RWPE1 (cell line): ENCODE data around the gene CARD10.
"Not testable (repeated sequence)": the region's sequence is repeated elsewhere in the genome, so short reads cannot be mapped to it uniquely, and the experiment has no call there.

Experiments
- CTCF ChIA-PET: fragments of 350-600 bp; sonication (Branson Sonifier 250); formaldehyde crosslinking; extraction: SDS; loops from one replicate; lab custom pipeline; 2021; lab: Yijun Ruan, JAX
- POLR2A ChIA-PET: fragments of 400-600 bp; formaldehyde crosslinking; extraction: SDS; loops from one replicate; lab custom pipeline; 2020; ENCODE audit warnings: antibody characterized with exemption; ENCODE audit not compliant: low non-redundant PET; lab: Yijun Ruan, JAX
- DNase-seq: peaks from one replicate; pipeline ENCODE4 v3.0.0; 2012; ENCODE audit warnings: low spot score
- H3K27ac ChIP-seq: fragments of 450-650 bp; 2 replicates; pipeline ENCODE4 v1.5.1; 2017
- CTCF ChIP-seq: fragments of 450-650 bp; conservative IDR thresholded peaks from 2 replicates; pipeline ENCODE4 v1.5.1; 2017; ENCODE audit warnings: low read depth, mild to moderate bottlenecking

Gene CARD10

GRCh38 chr22:37546437-37547250 is 27.4 kb upstream of the CARD10 start:
- peak overlapping the region; percentile 97 for H3K27ac ChIP-seq
- no peak for DNase-seq
- ChIA-PET CTCF (interaction anchor here (0.7 to 1.3 kb wide), 4 partner anchors 15 to 21 kb away, joined by 3 to 5 read pairs (median 4); no protein-coding TSS in a partner anchor), POLR2A (interaction anchor here (0.5 to 1.4 kb wide), 3 partner anchors 14 to 59 kb away, joined by 3 to 5 read pairs (median 4); partner anchors contain the start of gene CDC42EP1)
- no peak for TF ChIP-seq CTCF

GRCh38 chr22:37545703-37546436 is 26.7 kb upstream of the CARD10 start:
- ChIA-PET POLR2A (interaction anchor here (0.6 to 1.4 kb wide), 2 partner anchors 16 to 60 kb away, joined by 3 to 4 read pairs; no protein-coding TSS in a partner anchor), CTCF (interaction anchor here (1.3 kb wide), 1 partner anchor 21 kb away, joined by 3 read pairs; no protein-coding TSS in a partner anchor)
- no peak for TF ChIP-seq CTCF
- H3K27ac ChIP-seq, result peak overlapping the region; percentile 97
- peak; percentile 91 for DNase-seq

- TF ChIP-seq CTCF, result peak; percentile 67
- ChIA-PET POLR2A (interaction anchor here (0.6 to 1.4 kb wide), 2 partner anchors 17 to 63 kb away, joined by 3 to 4 read pairs; partner anchors contain the start of gene GGA1), CTCF (interaction anchor here (0.6 to 1.3 kb wide), 5 partner anchors 16 to 394 kb away, joined by 3 to 12 read pairs (median 5); no protein-coding TSS in a partner anchor)
- H3K27ac ChIP-seq, result peak overlapping the region; percentile 97
- DNase-seq, result no peak
These were observed 25.9 kb upstream of the CARD10 start for GRCh38 chr22:37544955-37545702.

- peak overlapping the region; percentile 97 for H3K27ac ChIP-seq
- CTCF ChIA-PET, result interaction anchor here (4.9 kb wide), 1 partner anchor 25 kb away, joined by 38 read pairs; no protein-coding TSS in a partner anchor
- DNase-seq, result no peak
- POLR2A ChIA-PET, result no interaction called here
- no peak for TF ChIP-seq CTCF
These were observed 23.7 kb upstream of the CARD10 start for GRCh38 chr22:37542959-37543358.

- CTCF ChIA-PET, result interaction anchor here (0.7 to 4.9 kb wide), 3 partner anchors 19 to 64 kb away, joined by 4 to 38 read pairs (median 15); no protein-coding TSS in a partner anchor
- DNase-seq, POLR2A ChIA-PET: not testable (repeated sequence)
- H3K27ac ChIP-seq, result peak overlapping the region; percentile 97
These were observed 23.2 kb upstream of the CARD10 start for GRCh38 chr22:37542416-37542815.

- POLR2A ChIA-PET, DNase-seq: not testable (repeated sequence)
- CTCF ChIA-PET, result interaction anchor here (0.6 to 4.9 kb wide), 6 partner anchors 9 to 363 kb away, joined by 3 to 38 read pairs (median 6); no protein-coding TSS in a partner anchor
- H3K27ac ChIP-seq, result peak overlapping the region; percentile 97
These were observed 20.6 kb upstream of the CARD10 start for GRCh38 chr22:37539790-37540189.
